NCI-H2227 (cell line): Measurements from ENCODE around the gene SLC22A23.
A peak's percentile ranks its signal among the peaks of the same experiment; 100 is the strongest.

ENCODE experiments used
- DNase-seq: peaks from one replicate; lab custom pipeline; 2025; ENCODE audit not compliant: unreplicated experiment; lab: John Stamatoyannopoulos, UW

The SLC22A23 gene

DNA sequence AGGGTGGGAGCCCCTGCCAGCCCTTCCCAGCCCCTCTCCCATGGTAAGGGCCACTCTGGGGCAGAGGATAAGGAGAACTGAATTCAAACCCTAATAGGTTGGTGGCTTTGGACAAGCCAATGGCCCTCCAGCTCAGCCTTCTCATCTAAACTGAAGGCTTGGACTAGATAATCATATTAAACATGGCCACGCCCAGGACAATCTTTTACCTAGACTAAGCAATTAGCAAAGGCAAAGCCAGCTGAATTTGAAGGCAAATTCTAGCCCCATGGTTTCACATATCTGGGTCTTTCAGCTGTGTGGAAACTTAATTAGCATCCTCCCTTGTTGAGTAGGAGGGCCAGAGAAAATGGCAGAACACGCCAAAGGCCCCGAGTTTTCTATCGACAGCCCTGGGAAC is 10.7 kb downstream of the SLC22A23 start:
- DNase-seq, result no peak

GRCh38 chr6:3444276-3445088 is 12.4 kb downstream of the SLC22A23 start:
- DNase-seq, result no peak

- no peak for DNase-seq
These were observed 13.7 kb downstream of the SLC22A23 start for GRCh38 chr6:3443221-3443515.

GRCh38 chr6:3442431-3443220 is 14.2 kb downstream of the SLC22A23 start:
- DNase-seq, result no peak

DNA sequence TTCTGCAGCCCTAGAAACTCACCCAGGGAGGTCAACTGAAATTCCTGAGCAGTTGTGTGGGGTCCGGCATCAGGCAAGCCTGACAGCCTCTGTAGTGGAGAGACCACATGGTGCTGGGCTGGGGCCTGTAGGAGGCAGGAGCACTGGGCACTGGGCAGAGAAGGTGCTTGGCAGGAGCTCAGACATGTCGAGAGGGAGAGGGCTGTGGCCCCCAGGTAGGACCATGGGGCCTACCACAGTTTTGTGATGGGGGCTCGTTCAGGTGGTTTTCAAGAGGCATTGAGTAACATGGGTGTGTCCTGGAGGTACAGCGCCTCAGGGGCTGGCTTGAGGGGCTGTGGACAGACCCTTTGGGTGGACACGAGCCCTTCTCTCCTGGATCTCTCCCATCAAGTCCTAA is 15.9 kb downstream of the SLC22A23 start:
- no peak for DNase-seq

- no peak for DNase-seq
These were observed 16.9 kb downstream of the SLC22A23 start for GRCh38 chr6:3439961-3440360.

DNA sequence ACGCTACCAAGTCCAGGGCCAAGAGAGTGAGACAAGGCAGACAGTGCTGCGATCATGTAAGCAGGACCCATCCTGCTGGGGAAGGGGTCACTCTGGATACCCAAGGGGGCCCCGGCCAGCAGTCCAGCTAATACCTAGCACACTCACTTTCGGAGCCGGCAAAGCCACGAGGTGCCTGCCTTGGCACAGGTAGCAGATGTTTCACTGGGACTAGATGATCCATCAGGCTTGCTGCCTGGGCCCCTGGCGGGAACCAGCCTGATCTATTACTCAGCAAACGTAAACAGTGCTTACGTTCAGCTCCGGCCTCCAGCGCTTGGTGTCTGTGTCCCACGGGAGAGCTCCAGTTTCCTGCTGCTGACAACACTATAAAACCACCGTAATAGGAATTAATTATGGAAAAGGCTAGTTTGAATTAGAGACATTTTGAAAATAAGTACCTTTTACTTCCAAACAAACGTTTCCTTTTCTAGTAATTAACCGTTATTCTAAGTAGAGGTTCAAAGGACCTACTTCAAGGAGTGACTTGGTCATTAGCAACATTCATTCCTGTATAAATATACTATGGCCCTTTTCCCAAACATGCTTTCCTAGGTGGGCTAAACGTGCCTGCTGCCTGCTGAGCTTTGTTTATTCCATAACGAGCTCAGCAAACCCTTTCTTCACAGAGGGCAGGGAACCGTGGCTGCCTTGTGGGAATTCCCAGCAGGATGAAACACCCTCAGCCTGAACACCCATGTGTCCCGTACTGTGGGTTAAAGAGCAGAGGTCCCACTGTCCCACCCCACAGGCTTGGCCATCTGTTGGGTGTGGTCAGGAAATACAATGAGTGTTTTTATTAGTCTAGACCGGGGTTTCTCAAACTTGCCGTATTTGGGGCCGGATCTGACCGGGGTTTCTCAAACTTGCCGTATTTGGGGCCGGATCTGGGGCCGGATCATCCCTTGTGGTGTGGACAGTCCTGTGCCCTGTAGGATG is 18.4 kb downstream of the SLC22A23 start:
- DNase-seq, result no peak

GRCh38 chr6:3433005-3433404 is 23.8 kb downstream of the SLC22A23 start:
- no peak for DNase-seq

- DNase-seq, result no peak
These were observed 24.4 kb downstream of the SLC22A23 start for GRCh38 chr6:3432416-3432815.

GRCh38 chr6:3431994-3432393 is 24.9 kb downstream of the SLC22A23 start:
- no peak for DNase-seq

GRCh38 chr6:3429211-3429610 is 27.6 kb downstream of the SLC22A23 start:
- DNase-seq, result no peak

- no peak for DNase-seq
These were observed 28.1 kb downstream of the SLC22A23 start for GRCh38 chr6:3428700-3429099.

DNA sequence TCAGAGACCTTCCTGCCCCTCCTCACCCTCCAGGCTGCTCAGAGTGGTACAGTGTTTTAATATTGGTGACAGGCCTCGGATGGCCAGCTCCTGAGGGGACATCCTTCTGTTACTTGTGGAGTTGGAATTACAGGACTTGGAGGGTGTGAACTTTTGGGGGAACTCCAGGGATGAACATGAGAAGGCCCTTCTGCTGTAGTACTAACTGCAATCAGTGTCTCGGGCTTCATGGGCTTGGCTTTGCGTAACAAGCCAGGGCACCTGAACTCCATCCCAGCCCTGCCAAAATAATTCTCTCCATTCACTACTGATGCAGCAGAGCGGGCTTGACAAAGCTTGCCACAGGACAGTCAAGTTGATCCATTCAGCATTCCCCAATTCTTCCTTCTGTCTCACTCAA is 28.6 kb downstream of the SLC22A23 start:
- no peak for DNase-seq

- DNase-seq, result no peak
These were observed 29.2 kb downstream of the SLC22A23 start for GRCh38 chr6:3427687-3428085.

DNA sequence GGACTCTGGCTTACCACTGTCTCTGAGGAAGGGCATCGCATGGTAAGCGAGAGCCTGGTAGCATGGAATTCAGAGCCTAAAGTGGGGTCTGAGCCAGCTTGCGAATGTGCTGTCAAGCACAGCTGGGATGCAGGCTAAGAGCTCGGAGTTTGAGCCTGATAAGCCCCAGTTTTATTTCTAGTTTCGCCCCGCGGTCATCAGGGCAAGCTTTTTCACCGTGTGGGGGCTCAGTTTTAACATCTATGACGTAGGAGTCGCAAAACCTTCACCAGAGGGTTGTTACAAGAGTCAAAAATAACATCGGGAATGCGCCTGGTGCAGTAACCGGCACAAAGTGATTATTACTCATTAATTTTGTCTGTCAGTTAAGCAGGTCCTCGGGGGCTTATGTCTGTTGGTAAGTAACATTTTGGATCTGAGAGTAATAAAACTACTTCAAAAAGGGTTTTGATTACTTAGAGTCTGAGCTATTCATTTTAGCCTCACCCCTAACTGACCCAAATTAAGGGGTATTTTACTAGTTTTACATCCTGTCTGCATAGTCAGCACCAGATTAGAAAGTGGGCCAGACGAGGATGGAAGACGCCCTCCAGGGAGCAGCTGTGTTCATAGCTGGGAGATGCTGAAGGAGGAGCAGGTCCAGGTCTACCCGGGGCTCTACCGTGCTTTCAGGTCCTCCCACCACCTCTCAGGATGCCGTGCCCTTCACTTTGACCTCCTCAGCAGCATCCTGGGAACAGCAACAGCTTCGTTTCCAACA is 29.7 kb downstream of the SLC22A23 start:
- DNase-seq, result peak; percentile 27

DNA sequence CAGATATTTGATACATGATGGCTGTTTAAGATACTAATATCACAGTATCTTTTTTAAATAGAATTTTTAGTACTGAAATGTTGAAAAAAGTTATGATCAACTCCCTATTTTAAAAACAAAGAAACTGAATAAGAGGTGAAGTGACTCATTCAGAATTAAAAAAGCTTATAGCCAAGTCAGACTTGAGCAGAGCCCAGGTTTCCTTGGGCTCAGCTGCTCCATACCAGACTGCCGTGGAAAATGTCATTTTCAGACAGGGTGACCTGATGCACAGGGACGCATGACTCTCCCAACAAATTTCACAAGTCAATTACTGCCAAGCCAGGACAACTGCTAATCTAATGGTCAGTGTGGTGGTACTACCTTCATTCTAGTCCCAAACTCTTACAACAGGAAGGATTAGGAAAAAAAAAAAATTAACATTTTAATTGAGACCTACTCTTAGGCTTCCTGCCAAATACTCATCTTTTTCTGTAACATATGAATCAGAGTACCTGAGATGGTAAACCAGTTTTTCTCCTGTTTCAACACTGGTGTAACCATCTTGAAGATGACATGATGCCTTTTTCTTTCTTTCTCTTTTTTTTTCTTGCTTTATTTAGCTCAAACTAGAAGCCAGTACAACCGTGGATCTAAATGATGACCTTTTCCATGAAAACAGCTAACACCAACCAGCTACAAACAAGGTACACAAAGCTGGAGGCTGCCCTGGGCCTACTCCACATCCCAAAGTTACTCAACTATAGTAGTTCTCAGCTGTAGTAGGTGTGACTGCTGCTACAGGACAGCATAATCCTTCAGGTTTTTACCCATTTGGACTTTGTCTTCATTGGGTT is 30.5 kb downstream of the SLC22A23 start:
- no peak for DNase-seq

GRCh38 chr6:3425574-3425973 is 31.3 kb downstream of the SLC22A23 start:
- no peak for DNase-seq

DNA sequence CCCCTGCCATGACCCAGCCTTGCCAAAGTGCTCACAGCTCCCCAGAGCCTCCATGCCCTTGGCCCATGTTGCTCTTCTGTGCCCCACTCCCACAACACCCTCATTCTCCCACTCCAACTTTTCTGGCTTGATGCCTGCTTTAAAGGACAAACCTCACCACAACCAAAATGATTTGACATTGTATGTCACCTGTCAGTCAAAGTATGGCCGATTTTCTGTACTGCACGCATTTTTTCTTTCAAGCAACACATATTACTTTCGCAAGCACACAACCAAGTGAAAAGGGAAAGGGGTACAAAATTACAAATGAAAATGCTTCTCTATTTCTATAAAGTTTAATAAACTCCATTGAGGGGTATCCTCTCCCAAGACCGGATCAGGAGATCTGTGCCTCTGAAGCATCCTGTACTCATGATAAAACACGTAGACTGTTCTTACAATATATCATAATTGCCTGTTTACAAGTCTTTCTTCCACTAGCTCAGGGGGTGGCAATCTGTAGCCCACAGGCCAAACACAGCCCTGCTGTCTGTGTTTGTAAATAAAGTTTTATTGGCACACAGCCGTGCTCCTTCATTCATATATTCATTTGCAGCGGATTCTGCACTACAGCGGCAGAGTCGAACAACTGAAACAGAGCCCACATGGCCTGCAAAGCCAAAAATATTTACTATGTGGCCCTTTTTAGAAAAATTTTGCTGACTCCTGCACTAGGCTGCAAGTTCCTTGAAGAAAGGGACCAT is 32.5 kb downstream of the SLC22A23 start:
- DNase-seq, result no peak
